GM21515 (cell line): ENCODE measurements around the gene PTPMT1.

Experiments used
- ATAC-seq: cut with Tn5 transposase; IDR thresholded peaks from one replicate; pipeline ENCODE4 v1.9.1; 2021; ENCODE audit not compliant: unreplicated experiment

The PTPMT1 gene

GRCh38 chr11:47606731-47607130 is 41.3 kb downstream of the PTPMT1 start:
- ATAC-seq = no peak

- no peak for ATAC-seq
Observed at GRCh38 chr11:47607380-47607779, 42.0 kb downstream of the PTPMT1 start.

GRCh38 chr11:47609675-47610074 is 44.3 kb downstream of the PTPMT1 start:
- ATAC-seq = no peak

GRCh38 chr11:47611348-47611794 is 46.0 kb downstream of the PTPMT1 start:
- ATAC-seq = peak; percentile 77

GRCh38 chr11:47615249-47615648 is 49.9 kb downstream of the PTPMT1 start:
- no peak for ATAC-seq

GRCh38 chr11:47616726-47617416 is 51.5 kb downstream of the PTPMT1 start:
- ATAC-seq = no peak

GRCh38 chr11:47617417-47617809 is 52.0 kb downstream of the PTPMT1 start:
- no peak for ATAC-seq

- no peak for ATAC-seq
Observed at GRCh38 chr11:47620836-47621378, 55.5 kb downstream of the PTPMT1 start.
